HEK293 (cell line): ENCODE measurements around the gene SERPINI1.

ENCODE experiments used
- CTCF ChIA-PET: fragments of 350-600 bp; formaldehyde crosslinking; extraction: SDS; loops from one replicate; lab custom pipeline; 2021; ENCODE audit warnings: antibody characterized with exemption; lab: Yijun Ruan, JAX
- POLR2A ChIA-PET: fragments of 300-600 bp; formaldehyde crosslinking; extraction: SDS; loops from one replicate; lab custom pipeline; 2020; ENCODE audit warnings: antibody characterized with exemption, inconsistent platforms; lab: Yijun Ruan, JAX
- H3K27ac ChIP-seq: fragments of 200-500 bp; sonication (Bioruptor generic); 2 replicates; pipeline ENCODE4 v1.5.1; 2014; ENCODE audit warnings: low read depth, low read length, control low read depth, inconsistent platforms; ENCODE audit errors: extremely low read depth
- H3K36me3 ChIP-seq, 2 experiments: fragments of 200-500 bp in 1 of 2; sonication (Bioruptor generic) in 1 of 2; 1 replicate in 1 of 2; 2 replicates in 1 of 2; pipeline ENCODE4 v1.5.1; 2014 to 2017; ENCODE audit warnings: inconsistent platforms in 2 of 2, low read length in 2 of 2; ENCODE audit not compliant: control insufficient read depth in 2 of 2, insufficient read depth in 1 of 2
- H3K4me1 ChIP-seq: fragments of 200-500 bp; sonication (Bioruptor generic); 2 replicates; pipeline ENCODE4 v1.5.1; 2014; ENCODE audit warnings: mild to moderate bottlenecking, low read length, inconsistent platforms; ENCODE audit not compliant: control insufficient read depth, insufficient read depth
- H3K4me3 ChIP-seq: 2 replicates; pipeline ENCODE4 v1.5.1; 2011; ENCODE audit warnings: low read depth, mild to moderate bottlenecking, control low read depth, low read length, moderate library complexity
- H3K9me3 ChIP-seq: fragments of 200-500 bp; sonication (Bioruptor generic); 2 replicates; pipeline ENCODE4 v1.5.1; 2014; ENCODE audit warnings: low read depth, low read length, inconsistent platforms; ENCODE audit not compliant: control insufficient read depth, insufficient read depth
- KLF17 ChIP-seq: fragments of 450-650 bp; formaldehyde crosslinking; IDR thresholded peaks from 2 replicates; pipeline ENCODE4 v1.5.1; 2016; ENCODE audit warnings: missing biosample characterization, missing genetic modification characterization
- MZF1 ChIP-seq: fragments of 450-650 bp; formaldehyde crosslinking; IDR thresholded peaks from 2 replicates; pipeline ENCODE4 v1.5.1; 2017; ENCODE audit warnings: missing biosample characterization, missing genetic modification characterization, borderline replicate concordance
- ZFHX2 ChIP-seq: fragments of 450-650 bp; formaldehyde crosslinking; conservative IDR thresholded peaks from 2 replicates; pipeline ENCODE4 v1.5.1; 2016; ENCODE audit warnings: missing biosample characterization, missing genetic modification characterization
- ZFP37 ChIP-seq: fragments of 450-650 bp; formaldehyde crosslinking; IDR thresholded peaks from 2 replicates; pipeline ENCODE4 v1.5.1; 2016; ENCODE audit warnings: missing biosample characterization, missing genetic modification characterization
- ZNF121 ChIP-seq: fragments of 450-650 bp; formaldehyde crosslinking; IDR thresholded peaks from 2 replicates; pipeline ENCODE4 v1.5.1; 2016; ENCODE audit warnings: missing biosample characterization, missing genetic modification characterization
- ZNF132 ChIP-seq: fragments of 450-650 bp; formaldehyde crosslinking; IDR thresholded peaks from 2 replicates; pipeline ENCODE4 v1.5.1; 2017; ENCODE audit warnings: missing biosample characterization, missing genetic modification characterization, borderline replicate concordance
- ZNF140 ChIP-seq: fragments of 450-650 bp; formaldehyde crosslinking; IDR thresholded peaks from 2 replicates; pipeline ENCODE4 v1.5.1; 2016; ENCODE audit warnings: missing biosample characterization, missing genetic modification characterization
- ZNF16 ChIP-seq: fragments of 450-650 bp; formaldehyde crosslinking; IDR thresholded peaks from 2 replicates; pipeline ENCODE4 v1.5.1; 2016; ENCODE audit warnings: low read depth, missing biosample characterization, missing genetic modification characterization
- ZNF184 ChIP-seq: fragments of 450-650 bp; IDR thresholded peaks from 2 replicates; pipeline ENCODE4 v1.5.1; 2018; ENCODE audit warnings: missing biosample characterization, mild to moderate bottlenecking, missing genetic modification characterization
- ZNF2 ChIP-seq: fragments of 450-650 bp; formaldehyde crosslinking; IDR thresholded peaks from 2 replicates; pipeline ENCODE4 v1.5.1; 2016; ENCODE audit warnings: missing biosample characterization, missing genetic modification characterization
- ZNF433 ChIP-seq: fragments of 450-650 bp; formaldehyde crosslinking; IDR thresholded peaks from 2 replicates; pipeline ENCODE4 v1.5.1; 2016; ENCODE audit warnings: missing biosample characterization, missing genetic modification characterization, low read depth
- ZNF549 ChIP-seq: fragments of 450-650 bp; IDR thresholded peaks from 2 replicates; pipeline ENCODE4 v1.5.1; 2018; ENCODE audit warnings: missing biosample characterization, missing genetic modification characterization, mild to moderate bottlenecking, inconsistent platforms, moderate library complexity
- ZNF560 ChIP-seq: fragments of 450-650 bp; formaldehyde crosslinking; IDR thresholded peaks from 2 replicates; pipeline ENCODE4 v1.5.1; 2017; ENCODE audit warnings: missing biosample characterization, missing genetic modification characterization, borderline replicate concordance
- ZNF585B ChIP-seq: fragments of 450-650 bp; formaldehyde crosslinking; IDR thresholded peaks from 2 replicates; pipeline ENCODE4 v1.5.1; 2016; ENCODE audit warnings: missing biosample characterization, missing genetic modification characterization
- ZNF660 ChIP-seq: fragments of 450-650 bp; IDR thresholded peaks from 2 replicates; pipeline ENCODE4 v1.5.1; 2018; ENCODE audit warnings: missing biosample characterization, mild to moderate bottlenecking, missing genetic modification characterization
- ZNF670 ChIP-seq: fragments of 450-650 bp; formaldehyde crosslinking; IDR thresholded peaks from 2 replicates; pipeline ENCODE4 v1.5.1; 2016; ENCODE audit warnings: missing biosample characterization, missing genetic modification characterization, low read depth
- TF ChIP-seq, protein P1 (sequence below): fragments of 450-650 bp; formaldehyde crosslinking; IDR thresholded peaks from 2 replicates; pipeline ENCODE4 v1.5.1; 2016; ENCODE audit warnings: missing biosample characterization, missing genetic modification characterization

The SERPINI1 gene

DNA sequence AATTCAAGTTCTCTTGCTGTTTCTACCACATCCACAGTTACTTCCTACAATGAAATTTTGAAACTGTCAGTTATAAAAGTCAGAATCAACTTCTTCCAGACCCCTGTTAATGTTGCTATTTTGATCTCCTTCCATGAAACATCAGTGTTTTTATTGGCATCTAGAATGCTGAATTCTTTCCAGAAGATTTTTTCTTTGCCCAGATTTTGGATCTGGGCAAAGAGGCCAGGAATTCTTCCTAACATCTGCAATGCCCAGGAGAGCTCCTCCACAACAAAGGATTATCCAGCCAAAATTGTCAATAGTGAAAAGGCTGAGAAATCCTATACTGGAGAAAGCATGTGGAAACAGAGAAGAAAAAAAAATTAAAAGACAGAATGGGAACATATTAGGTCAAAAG is 75.5 kb downstream of the SERPINI1 start (continued):
- TF ChIP-seq ZFP37 (tag by site-specific recombination) (no peak), ZFHX2 (tag by site-specific recombination) (no peak)

- TF ChIP-seq, protein P1, sequence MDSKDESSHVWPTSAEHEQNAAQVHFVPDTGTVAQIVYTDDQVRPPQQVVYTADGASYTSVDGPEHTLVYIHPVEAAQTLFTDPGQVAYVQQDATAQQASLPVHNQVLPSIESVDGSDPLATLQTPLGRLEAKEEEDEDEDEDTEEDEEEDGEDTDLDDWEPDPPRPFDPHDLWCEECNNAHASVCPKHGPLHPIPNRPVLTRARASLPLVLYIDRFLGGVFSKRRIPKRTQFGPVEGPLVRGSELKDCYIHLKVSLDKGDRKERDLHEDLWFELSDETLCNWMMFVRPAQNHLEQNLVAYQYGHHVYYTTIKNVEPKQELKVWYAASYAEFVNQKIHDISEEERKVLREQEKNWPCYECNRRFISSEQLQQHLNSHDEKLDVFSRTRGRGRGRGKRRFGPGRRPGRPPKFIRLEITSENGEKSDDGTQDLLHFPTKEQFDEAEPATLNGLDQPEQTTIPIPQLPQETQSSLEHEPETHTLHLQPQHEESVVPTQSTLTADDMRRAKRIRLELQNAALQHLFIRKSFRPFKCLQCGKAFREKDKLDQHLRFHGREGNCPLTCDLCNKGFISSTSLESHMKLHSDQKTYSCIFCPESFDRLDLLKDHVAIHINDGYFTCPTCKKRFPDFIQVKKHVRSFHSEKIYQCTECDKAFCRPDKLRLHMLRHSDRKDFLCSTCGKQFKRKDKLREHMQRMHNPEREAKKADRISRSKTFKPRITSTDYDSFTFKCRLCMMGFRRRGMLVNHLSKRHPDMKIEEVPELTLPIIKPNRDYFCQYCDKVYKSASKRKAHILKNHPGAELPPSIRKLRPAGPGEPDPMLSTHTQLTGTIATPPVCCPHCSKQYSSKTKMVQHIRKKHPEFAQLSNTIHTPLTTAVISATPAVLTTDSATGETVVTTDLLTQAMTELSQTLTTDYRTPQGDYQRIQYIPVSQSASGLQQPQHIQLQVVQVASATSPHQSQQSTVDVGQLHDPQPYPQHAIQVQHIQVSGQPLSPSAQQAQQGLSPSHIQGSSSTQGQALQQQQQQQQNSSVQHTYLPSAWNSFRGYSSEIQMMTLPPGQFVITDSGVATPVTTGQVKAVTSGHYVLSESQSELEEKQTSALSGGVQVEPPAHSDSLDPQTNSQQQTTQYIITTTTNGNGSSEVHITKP (tag by site-specific recombination): no peak
- TF ChIP-seq MZF1 (tag by site-specific recombination) (peak; percentile 42; the same call in 1 of the 2 replicates), ZNF121 (tag by site-specific recombination) (no peak), ZNF132 (no peak)
- no peak overlapping the region for H3K4me3 ChIP-seq
- H3K27ac ChIP-seq: no peak overlapping the region
- H3K4me1 ChIP-seq: no peaks in the 10 kb centered on the region
- CTCF ChIA-PET: no interaction called here
- POLR2A ChIA-PET: no interaction called here
- H3K36me3 ChIP-seq: no peaks in the 10 kb centered on the region
- H3K9me3 ChIP-seq: no peaks in the 10 kb centered on the region
Measured at GRCh38 chr3:167813169-167814123, 77.9 kb downstream of the SERPINI1 start.

DNA sequence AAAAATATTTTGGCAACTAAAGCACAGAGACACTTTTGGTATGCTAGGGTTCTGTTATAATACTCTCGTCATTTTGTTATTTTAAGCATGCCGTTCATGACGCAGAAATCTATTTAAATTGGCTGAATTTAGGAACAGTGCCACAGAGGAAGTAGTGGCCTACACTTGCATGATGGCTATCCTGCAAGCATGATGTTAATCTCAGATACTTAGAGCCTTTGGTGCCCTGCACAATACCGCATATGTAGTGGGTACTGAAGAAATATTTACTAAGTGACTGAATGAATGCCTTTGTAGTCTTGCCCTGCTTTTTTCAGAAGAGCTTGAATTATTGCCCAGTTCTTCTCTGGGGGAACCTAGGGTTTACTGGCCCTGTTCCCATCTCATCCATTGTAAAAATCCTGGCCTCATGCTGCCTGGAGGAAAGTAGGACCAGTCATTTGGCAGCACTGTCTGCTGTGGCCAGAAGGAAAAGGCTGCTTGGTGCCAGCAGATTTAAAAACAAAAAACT is 79.0 kb downstream of the SERPINI1 start:
- Histone ChIP-seq H3K4me3 (no peak overlapping the region), H3K4me1 (no peaks in the 10 kb centered on the region), H3K36me3 (no peaks in the 10 kb centered on the region), H3K27ac (no peak overlapping the region), H3K9me3 (no peaks in the 10 kb centered on the region)
- ChIA-PET CTCF (no interaction called here), POLR2A (no interaction called here)
- no peak for TF ChIP-seq ZNF549 (tag by site-specific recombination)
- TF ChIP-seq ZNF433 (tag by site-specific recombination): no peak
- no peak for TF ChIP-seq KLF17 (tag by site-specific recombination)
- no peak for TF ChIP-seq ZNF140
- TF ChIP-seq ZNF560 (tag by site-specific recombination): no peak
- TF ChIP-seq ZNF670 (tag by site-specific recombination): no peak
- no peak for TF ChIP-seq ZNF585B (tag by site-specific recombination)
- TF ChIP-seq ZNF184: no peak
- no peak for TF ChIP-seq ZNF660 (tag by site-specific recombination)
- no peak for TF ChIP-seq ZNF16
- no peak for TF ChIP-seq ZNF2 (tag by site-specific recombination)
